Peyer's patch (tissue), 4 donors: Measurements from ENCODE around the gene PTPN12. TPM values are rescaled to one million over a fixed set of nuclear protein-coding genes. Genes with fewer than 3 reads are reported as not detected.

Source experiments
- DNase-seq, 3 donors: peaks; one replicate each; pipeline ENCODE4 v3.0.0-alpha.2; 2017 to 2019
- H3K27ac ChIP-seq, 4 donors: fragments of 200-600 bp; sonication (generic); one replicate each; pipeline ENCODE4 v1.5.1; 2016 to 2019
- H3K27me3 ChIP-seq, 2 donors: fragments of 200-600 bp; sonication (generic); one replicate each; pipeline ENCODE4 v1.5.1; 2019
- H3K36me3 ChIP-seq, 3 donors: fragments of 200-600 bp; sonication (generic); one replicate each; pipeline ENCODE4 v1.5.1; 2016 to 2019
- H3K4me1 ChIP-seq, 4 donors: fragments of 200-600 bp; sonication (generic); one replicate each; pipeline ENCODE4 v1.5.1; 2016 to 2019
- H3K4me3 ChIP-seq, 4 donors: fragments of 200-600 bp; sonication (generic); 1 replicate in 3 of 4; 2 replicates in 1 of 4; pipeline ENCODE4 v1.5.1; 2016 to 2019; ENCODE audit warnings: mild to moderate bottlenecking in 1 of 4
- H3K9me3 ChIP-seq, 4 donors: fragments of 200-600 bp; sonication (generic); one replicate each; pipeline ENCODE4 v1.5.1; 2016 to 2019; ENCODE audit warnings: mild to moderate bottlenecking in 1 of 4
- POLR2A ChIP-seq, 2 donors: fragments of 450-650 bp; IDR thresholded peaks; one replicate each; pipeline ENCODE4 v1.5.1; 2017; ENCODE audit warnings: antibody characterized with exemption in 2 of 2, mild to moderate bottlenecking in 2 of 2, moderate library complexity in 2 of 2
- total RNA-seq, 4 donors: library from RNA; depleted of rRNA; stranded (reverse); fragments of >200 nt; gene quantifications; one replicate each; pipeline ENCODE4 v1.1.0, GENCODE V29; 2016
- TF ChIP-seq, protein P1 (sequence below), 6 experiments: fragments of 450-650 bp in 4 of 6; fragments of 200-600 bp in 2 of 6; sonication (generic) in 1 of 6; IDR thresholded peaks; one replicate each; pipeline ENCODE4 v1.5.1; 2017 to 2019; ENCODE audit warnings: antibody characterized with exemption in 6 of 6, mild to moderate bottlenecking in 3 of 6, moderate library complexity in 1 of 6

PTPN12 gene
- total RNA-seq, 4 donors from 2014 or later, result 41.3 to 176 (median 66.9) TPM

DNA sequence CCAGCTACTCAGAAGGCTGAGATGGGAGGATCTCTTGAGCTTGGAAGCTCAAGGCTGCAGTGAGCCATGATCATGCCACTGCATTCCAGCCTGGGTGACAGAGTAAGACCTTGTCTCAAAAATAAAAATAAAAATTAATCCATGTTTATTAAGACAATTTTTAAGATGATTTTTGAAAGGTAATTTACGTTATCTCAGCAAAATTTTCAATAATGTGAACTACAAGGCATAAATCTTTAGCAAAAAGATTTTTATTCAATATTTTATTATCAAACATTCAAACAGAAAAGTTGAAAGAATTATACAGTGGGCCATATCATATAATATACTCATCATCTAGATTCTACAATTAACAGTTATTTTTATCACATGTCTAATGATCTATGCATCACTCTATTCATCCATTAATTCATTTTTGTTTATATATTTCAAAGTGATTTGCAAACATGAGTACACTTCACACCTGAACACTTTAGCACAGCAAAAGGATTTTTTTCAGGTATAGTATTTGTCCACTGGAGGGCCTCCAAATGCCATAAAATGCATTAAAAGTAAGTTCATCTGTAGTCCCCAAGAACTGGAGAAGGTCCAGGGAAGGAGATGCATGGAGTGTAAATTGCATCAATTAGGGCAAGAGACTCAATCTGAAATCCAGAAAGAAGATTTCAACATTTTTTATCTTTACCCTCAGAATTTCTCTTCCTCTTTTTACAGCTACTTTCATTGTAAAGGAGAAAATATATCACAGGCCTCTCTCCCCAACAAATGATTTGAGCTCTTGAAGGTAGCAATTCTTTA is 120.5 kb downstream of the PTPN12 start:
- DNase-seq, result peak in 1 of 3 donors; percentile 38
- TF ChIP-seq, protein P1, sequence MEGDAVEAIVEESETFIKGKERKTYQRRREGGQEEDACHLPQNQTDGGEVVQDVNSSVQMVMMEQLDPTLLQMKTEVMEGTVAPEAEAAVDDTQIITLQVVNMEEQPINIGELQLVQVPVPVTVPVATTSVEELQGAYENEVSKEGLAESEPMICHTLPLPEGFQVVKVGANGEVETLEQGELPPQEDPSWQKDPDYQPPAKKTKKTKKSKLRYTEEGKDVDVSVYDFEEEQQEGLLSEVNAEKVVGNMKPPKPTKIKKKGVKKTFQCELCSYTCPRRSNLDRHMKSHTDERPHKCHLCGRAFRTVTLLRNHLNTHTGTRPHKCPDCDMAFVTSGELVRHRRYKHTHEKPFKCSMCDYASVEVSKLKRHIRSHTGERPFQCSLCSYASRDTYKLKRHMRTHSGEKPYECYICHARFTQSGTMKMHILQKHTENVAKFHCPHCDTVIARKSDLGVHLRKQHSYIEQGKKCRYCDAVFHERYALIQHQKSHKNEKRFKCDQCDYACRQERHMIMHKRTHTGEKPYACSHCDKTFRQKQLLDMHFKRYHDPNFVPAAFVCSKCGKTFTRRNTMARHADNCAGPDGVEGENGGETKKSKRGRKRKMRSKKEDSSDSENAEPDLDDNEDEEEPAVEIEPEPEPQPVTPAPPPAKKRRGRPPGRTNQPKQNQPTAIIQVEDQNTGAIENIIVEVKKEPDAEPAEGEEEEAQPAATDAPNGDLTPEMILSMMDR (IDR thresholded peaks at IDR 0.05), result peak in 5 of 6 experiments; percentile 51 to 79 (median 77)
- TF ChIP-seq POLR2A (IDR thresholded peaks at IDR 0.05), result no peak
- H3K4me1 ChIP-seq, result no peaks in the 10 kb centered on the region
- H3K9me3 ChIP-seq, result no peaks in the 10 kb centered on the region
- H3K27ac ChIP-seq, result no peak overlapping the region
- H3K27me3 ChIP-seq, result no peaks in the 10 kb centered on the region
- peaks cover 0 to 14% (median 0%) of the 10 kb centered on the region in 3 donors for H3K36me3 ChIP-seq
- no peak overlapping the region for H3K4me3 ChIP-seq

DNA sequence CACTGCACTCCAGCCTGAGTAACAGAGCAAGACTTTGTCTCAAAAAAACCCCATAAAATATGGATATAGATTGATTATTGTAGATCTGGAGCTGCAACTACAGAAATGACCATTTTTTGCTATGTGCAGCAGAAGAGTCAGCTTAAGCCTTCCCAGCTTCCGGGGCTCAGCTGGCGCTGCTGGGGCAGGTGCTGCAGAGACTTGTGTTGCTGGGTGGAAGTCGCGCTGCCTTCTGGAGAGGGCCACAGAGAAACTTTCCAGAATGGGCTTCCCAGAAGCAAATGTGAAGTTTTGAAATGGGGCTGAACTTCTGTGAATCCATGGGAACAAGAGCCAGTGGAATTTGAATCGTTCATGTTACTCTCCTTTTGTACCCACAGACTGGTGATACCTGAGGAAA is 121.8 kb downstream of the PTPN12 start:
- DNase-seq, result no peak

DNA sequence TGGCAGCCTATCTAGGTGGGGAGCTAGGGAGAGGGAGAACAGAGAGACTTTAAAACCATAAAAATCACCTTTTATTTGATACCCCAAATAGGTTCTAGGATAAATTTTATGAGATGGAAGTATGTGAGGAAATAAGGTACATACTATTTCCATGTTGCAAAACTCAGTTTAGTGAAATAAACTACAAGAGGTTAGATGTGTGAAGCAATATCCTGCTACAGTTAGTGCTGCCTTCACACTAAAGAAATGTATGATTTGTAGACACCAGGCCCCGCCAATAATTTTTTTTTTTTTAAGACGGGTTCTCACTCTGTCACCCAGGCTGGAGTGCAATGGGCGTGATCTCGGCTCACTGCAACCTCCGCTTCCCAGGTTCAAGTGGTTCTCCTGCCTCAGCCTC is 124.7 kb downstream of the PTPN12 start:
- no peak overlapping the region for H3K4me3 ChIP-seq
- H3K9me3 ChIP-seq, result no peaks in the 10 kb centered on the region
- TF ChIP-seq, protein P1 (IDR thresholded peaks at IDR 0.05), result no peak
- no peak for TF ChIP-seq POLR2A (IDR thresholded peaks at IDR 0.05)
- no peak overlapping the region for H3K27ac ChIP-seq
- H3K4me1 ChIP-seq, result no peaks in the 10 kb centered on the region
- H3K27me3 ChIP-seq, result no peaks in the 10 kb centered on the region
- peak in 1 of 3 donors; percentile 30 for DNase-seq
- H3K36me3 ChIP-seq, result peaks cover 0 to 10% (median 0%) of the 10 kb centered on the region in 3 donors

More for the DNA sequence above, 121.8 kb downstream of the PTPN12 start:
- no peak for TF ChIP-seq POLR2A (IDR thresholded peaks at IDR 0.05)
- TF ChIP-seq, protein P1 (IDR thresholded peaks at IDR 0.05), result no peak
- Histone ChIP-seq H3K4me3 (no peak overlapping the region), H3K36me3 (peaks cover 0 to 11% (median 0%) of the 10 kb centered on the region in 3 donors), H3K27ac (no peak overlapping the region), H3K4me1 (no peaks in the 10 kb centered on the region), H3K27me3 (no peaks in the 10 kb centered on the region), H3K9me3 (no peaks in the 10 kb centered on the region)

DNA sequence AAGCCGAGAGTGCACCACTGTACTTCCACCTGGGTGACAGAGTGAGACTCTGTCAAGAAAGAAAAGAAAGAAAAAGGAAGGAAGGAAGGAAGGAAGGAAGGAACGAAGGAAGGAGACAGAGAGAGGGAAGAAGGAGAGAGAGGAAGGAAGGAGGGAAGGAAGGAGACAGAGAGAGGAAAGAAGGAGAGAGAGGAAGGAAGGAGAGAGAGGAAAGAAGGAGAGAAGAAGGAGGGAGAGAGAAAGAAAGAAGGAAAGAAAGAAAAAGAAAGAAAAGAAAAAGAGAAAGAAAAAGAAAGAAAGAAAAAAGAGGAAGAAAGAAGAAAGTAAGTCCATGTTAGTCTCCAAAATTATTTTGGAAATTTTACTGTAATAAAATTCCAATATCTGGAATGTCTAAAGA is 125.8 kb downstream of the PTPN12 start:
- TF ChIP-seq POLR2A (IDR thresholded peaks at IDR 0.05), result no peak
- TF ChIP-seq, protein P1 (IDR thresholded peaks at IDR 0.05), result no peak

DNA sequence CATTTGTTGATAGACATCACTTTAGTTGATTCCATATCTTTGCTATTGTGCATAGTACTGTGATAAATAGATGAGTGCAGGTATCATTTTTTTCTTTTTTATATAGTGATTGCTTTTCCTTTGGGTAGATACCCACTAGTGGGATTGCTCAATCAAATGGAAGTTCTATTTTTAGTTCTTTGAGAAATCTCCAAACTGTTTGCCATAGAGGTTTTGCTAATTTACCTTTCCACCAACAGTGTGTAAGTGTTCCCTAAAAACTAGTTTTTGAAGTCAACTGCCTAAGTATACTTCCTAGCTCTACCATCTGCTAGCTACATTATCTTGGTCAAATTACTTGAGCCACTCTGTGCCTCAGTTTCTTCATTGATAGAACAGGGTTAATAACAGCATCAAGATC is 127.6 kb downstream of the PTPN12 start:
- no peak for TF ChIP-seq POLR2A (IDR thresholded peaks at IDR 0.05)
- TF ChIP-seq, protein P1 (IDR thresholded peaks at IDR 0.05), result no peak
- Histone ChIP-seq H3K4me1 (peaks cover 0 to 4% (median 2%) of the 10 kb centered on the region in 4 donors), H3K27me3 (no peaks in the 10 kb centered on the region), H3K9me3 (no peaks in the 10 kb centered on the region), H3K36me3 (peaks cover 0 to 7% (median 0%) of the 10 kb centered on the region in 3 donors), H3K27ac (no peak overlapping the region), H3K4me3 (no peak overlapping the region)
- DNase-seq, result no peak

More for the DNA sequence above, 125.8 kb downstream of the PTPN12 start:
- Histone ChIP-seq H3K4me3 (no peak overlapping the region), H3K9me3 (no peaks in the 10 kb centered on the region), H3K27me3 (no peaks in the 10 kb centered on the region), H3K4me1 (peaks cover 0 to 4% (median 2%) of the 10 kb centered on the region in 4 donors), H3K36me3 (peaks cover 0 to 7% (median 0%) of the 10 kb centered on the region in 3 donors), H3K27ac (no peak overlapping the region)
- no peak for DNase-seq
